HepG2 (cell line): Measurements from ENCODE around the gene KLC4. TPM values are rescaled to one million over a fixed set of nuclear protein-coding genes. Genes with fewer than 3 reads are reported as not detected.

Experiments
- ARID4A ChIP-seq: sonication (generic); formaldehyde crosslinking; IDR thresholded peaks from 2 replicates; pipeline ENCODE4 v1.5.0; 2020; ENCODE audit warnings: mild to moderate bottlenecking, missing genetic modification reagents, borderline replicate concordance
- FOXJ3 ChIP-seq: sonication (generic); formaldehyde crosslinking; IDR thresholded peaks from 2 replicates; pipeline ENCODE4 v1.4.0; 2020; ENCODE audit warnings: missing genetic modification reagents, mild to moderate bottlenecking, borderline replicate concordance
- MAFF ChIP-seq: IDR thresholded peaks from 2 replicates; pipeline ENCODE4 v1.6.1; 2011; ENCODE audit warnings: low read depth, low read length, improper control_type of control experiment
- NCOA2 ChIP-seq: sonication (generic); formaldehyde crosslinking; IDR thresholded peaks from 2 replicates; pipeline ENCODE4 v1.8.0; 2022; ENCODE audit warnings: inconsistent platforms
- ZNF101 ChIP-seq: sonication (generic); formaldehyde crosslinking; IDR thresholded peaks from 2 replicates; pipeline ENCODE4 v1.4.0; 2020; ENCODE audit warnings: mild to moderate bottlenecking, low read depth, missing genetic modification reagents, borderline replicate concordance
- ZNF746 ChIP-seq: sonication (generic); formaldehyde crosslinking; IDR thresholded peaks from 2 replicates; pipeline ENCODE4 v1.8.0; 2022; ENCODE audit warnings: mild to moderate bottlenecking, missing genetic modification reagents
- polyA plus RNA-seq, 8 experiments: library from polyadenylated mRNA; depleted of rRNA in 3 of 8; stranded (reverse) in 7 of 8; unstranded in 1 of 8; fragments of >200 nt; fragmentation: Illumina TruSeq in 4 of 8; extraction: Trizol in 4 of 8; gene quantifications; 2 replicates each; pipeline versions ENCODE4 v1.2.1 to v1.2.3, GENCODE V29; 2011 to 2016; ENCODE audit warnings: low read depth in 4 of 8, missing spikeins in 1 of 8, mixed read lengths in 1 of 8; ENCODE audit not compliant: insufficient read depth in 1 of 8
- total RNA-seq, 5 experiments: library from RNA; depleted of rRNA; stranded (reverse); fragments of >200 nt; fragmentation: Illumina TruSeq; extraction: Trizol; gene quantifications; 2 replicates each; pipeline ENCODE4 v1.2.3, GENCODE V29; 2016; ENCODE audit warnings: low read depth in 1 of 5
- TF ChIP-seq, protein P1 (sequence below), 2 experiments: sonication (generic) in 1 of 2; formaldehyde crosslinking in 1 of 2; IDR thresholded peaks; 2 replicates each; pipeline versions ENCODE4 v1.4.0 to v1.6.1; 2018 to 2020; ENCODE audit warnings: missing genetic modification reagents in 2 of 2, borderline replicate concordance in 1 of 2, low read depth in 1 of 2, mild to moderate bottlenecking in 1 of 2, missing biosample characterization in 1 of 2

Gene KLC4
- total and polyA plus RNA-seq, 2 of the 13 experiments (the other 11 are each of a cell fraction or from before 2014, with no cell fraction given) = 45.4 to 70.4 TPM

DNA sequence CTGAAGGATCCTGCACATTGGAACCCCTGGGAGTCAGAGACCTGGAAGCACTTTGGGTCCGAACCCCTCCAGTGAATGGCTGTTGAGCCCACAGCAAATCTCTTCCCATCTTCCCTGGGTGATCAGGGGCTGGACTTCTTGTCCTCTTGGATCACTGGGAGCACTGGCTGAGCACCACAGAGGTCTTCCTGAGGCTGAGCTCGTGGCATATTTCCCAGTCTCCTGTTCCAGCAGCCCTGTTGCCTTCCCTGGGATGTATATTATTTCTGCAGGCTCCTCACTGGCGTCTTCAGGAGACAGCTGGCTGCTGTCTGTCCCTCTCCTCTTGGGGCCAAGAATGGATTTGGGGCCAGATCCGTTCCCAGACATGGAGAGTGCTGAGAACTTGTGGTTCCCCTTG is 60.1 kb downstream of the KLC4 start (continued):
- TF ChIP-seq ZNF101 (no peak), FOXJ3 (no peak), ZNF746 (CRISPR knock-in tag) (no peak), ARID4A (CRISPR knock-in tag) (0 out of 2 replicates have a peak, but pooled peaks have one; percentile 17), NCOA2 (CRISPR knock-in tag) (no peak), MAFF (no peak)
- TF ChIP-seq, protein P1, sequence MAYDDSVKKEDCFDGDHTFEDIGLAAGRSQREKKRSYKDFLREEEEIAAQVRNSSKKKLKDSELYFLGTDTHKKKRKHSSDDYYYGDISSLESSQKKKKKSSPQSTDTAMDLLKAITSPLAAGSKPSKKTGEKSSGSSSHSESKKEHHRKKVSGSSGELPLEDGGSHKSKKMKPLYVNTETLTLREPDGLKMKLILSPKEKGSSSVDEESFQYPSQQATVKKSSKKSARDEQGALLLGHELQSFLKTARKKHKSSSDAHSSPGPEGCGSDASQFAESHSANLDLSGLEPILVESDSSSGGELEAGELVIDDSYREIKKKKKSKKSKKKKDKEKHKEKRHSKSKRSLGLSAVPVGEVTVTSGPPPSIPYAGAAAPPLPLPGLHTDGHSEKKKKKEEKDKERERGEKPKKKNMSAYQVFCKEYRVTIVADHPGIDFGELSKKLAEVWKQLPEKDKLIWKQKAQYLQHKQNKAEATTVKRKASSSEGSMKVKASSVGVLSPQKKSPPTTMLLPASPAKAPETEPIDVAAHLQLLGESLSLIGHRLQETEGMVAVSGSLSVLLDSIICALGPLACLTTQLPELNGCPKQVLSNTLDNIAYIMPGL (CRISPR knock-in tag; IDR thresholded peaks at IDR 0.05; ENCODE audit: borderline replicate concordance in 1 of 2, low read depth in 1 of 2) = no peak
